Suprapubic skin (tissue), 4 donors: ENCODE data around the gene SLC35F2. TPM values are rescaled to one million over a fixed set of nuclear protein-coding genes. Genes with fewer than 3 reads are reported as not detected.
"Not testable (repeated sequence)": the region's sequence is repeated elsewhere in the genome, so short reads cannot be mapped to it uniquely, and the experiment has no call there.

Experiments
- DNase-seq, 2 donors: peaks; one replicate each; pipeline ENCODE4 v3.0.0-alpha.2; 2019; ENCODE audit warnings: low spot score in 2 of 2
- H3K27ac ChIP-seq: fragments of 200-600 bp; sonication (generic); one replicate; pipeline ENCODE4 v1.5.1; 2019
- H3K27me3 ChIP-seq: fragments of 200-600 bp; sonication (generic); one replicate; pipeline ENCODE4 v1.5.1; 2019
- H3K36me3 ChIP-seq: fragments of 200-600 bp; sonication (generic); one replicate; pipeline ENCODE4 v1.5.1; 2019
- H3K4me1 ChIP-seq: fragments of 200-600 bp; sonication (generic); one replicate; pipeline ENCODE4 v1.5.1; 2019
- H3K4me3 ChIP-seq: fragments of 200-600 bp; sonication (generic); one replicate; pipeline ENCODE4 v1.5.1; 2019; ENCODE audit warnings: mild to moderate bottlenecking
- H3K9me3 ChIP-seq: fragments of 200-600 bp; sonication (generic); one replicate; pipeline ENCODE4 v1.5.1; 2019
- CTCF ChIP-seq, 2 donors: fragments of 200-600 bp in 1 of 2; fragments of 450-650 bp in 1 of 2; sonication (generic) in 1 of 2; IDR thresholded peaks; one replicate each; pipeline ENCODE4 v1.5.1; 2016 to 2019; ENCODE audit warnings: antibody characterized with exemption in 2 of 2, mild to moderate bottlenecking in 1 of 2, moderate library complexity in 1 of 2
- EP300 ChIP-seq: sonication (generic); formaldehyde crosslinking; IDR thresholded peaks from one replicate; pipeline ENCODE4 v1.6.1; 2017; ENCODE audit warnings: antibody characterized with exemption
- POLR2A ChIP-seq, 2 donors: fragments of 450-650 bp; IDR thresholded peaks; one replicate each; pipeline ENCODE4 v1.6.1; 2017; ENCODE audit warnings: antibody characterized with exemption in 2 of 2, mild to moderate bottlenecking in 2 of 2, moderate library complexity in 2 of 2
- POLR2AphosphoS5 ChIP-seq, 3 donors: sonication (generic); formaldehyde crosslinking; IDR thresholded peaks; one replicate each; pipeline ENCODE4 v1.6.1; 2017; ENCODE audit warnings: antibody characterized with exemption in 3 of 3
- WGBS: methylation state at CpG from one replicate; pipeline ENCODE4 v1.1.5; 2018; 5-methylcytosine and 5-hydroxymethylcytosine counted together
- total RNA-seq, 4 donors: library from RNA; depleted of rRNA; stranded (reverse); fragments of >200 nt; gene quantifications; one replicate each; pipeline ENCODE4 v1.1.0, GENCODE V29; 2016

The SLC35F2 gene
- total RNA-seq, 4 donors from 2014 or later: 28.5 to 43.0 (median 33.7) TPM

- DNase-seq: no peak
- 53% methylated on average over 3 of the region's 3 CpGs for WGBS
- Histone ChIP-seq H3K9me3 (no peaks in the 10 kb centered on the region), H3K27ac (peak overlapping the region; percentile 75), H3K36me3 (no peaks in the 10 kb centered on the region), H3K4me1 (peaks cover 38% of the 10 kb centered on the region), H3K27me3 (no peaks in the 10 kb centered on the region), H3K4me3 (no peak overlapping the region)
- TF ChIP-seq CTCF (IDR thresholded peaks at IDR 0.05) (no peak), POLR2AphosphoS5 (IDR thresholded peaks at IDR 0.05) (no peak), POLR2A (IDR thresholded peaks at IDR 0.05) (no peak), EP300 (no peak)
These were observed 21.7 kb downstream of the SLC35F2 start for GRCh38 chr11:107836851-107837250.

- no peak overlapping the region for H3K27ac ChIP-seq
- 77% methylated on average over 6 of the region's 6 CpGs for WGBS
- H3K4me1 ChIP-seq: peaks cover 36% of the 10 kb centered on the region
These were observed 23.6 kb downstream of the SLC35F2 start for GRCh38 chr11:107834995-107835394.

GRCh38 chr11:107833926-107834325 is 24.7 kb downstream of the SLC35F2 start:
- not testable (repeated sequence) for DNase-seq

More at GRCh38 chr11:107834995-107835394, 23.6 kb downstream of the SLC35F2 start:
- H3K4me3 ChIP-seq: no peak overlapping the region
- TF ChIP-seq CTCF (IDR thresholded peaks at IDR 0.05): no peak
- no peak for TF ChIP-seq POLR2AphosphoS5 (IDR thresholded peaks at IDR 0.05)
- TF ChIP-seq EP300: no peak
- TF ChIP-seq POLR2A (IDR thresholded peaks at IDR 0.05): no peak
- H3K36me3 ChIP-seq: no peaks in the 10 kb centered on the region
- H3K27me3 ChIP-seq: no peaks in the 10 kb centered on the region
- H3K9me3 ChIP-seq: no peaks in the 10 kb centered on the region
- DNase-seq: no peak

GRCh38 chr11:107830915-107831540 is 27.6 kb downstream of the SLC35F2 start:
- H3K4me1 ChIP-seq: peaks cover 15% of the 10 kb centered on the region
- no peak for DNase-seq
- TF ChIP-seq POLR2A (IDR thresholded peaks at IDR 0.05) (no peak), EP300 (no peak), CTCF (IDR thresholded peaks at IDR 0.05) (no peak), POLR2AphosphoS5 (IDR thresholded peaks at IDR 0.05) (no peak)
- H3K4me3 ChIP-seq: no peak overlapping the region
- peak overlapping the region; percentile 11 for H3K27ac ChIP-seq
- 68% methylated on average over 5 of the region's 5 CpGs for WGBS
- no peaks in the 10 kb centered on the region for H3K27me3 ChIP-seq
- H3K9me3 ChIP-seq: no peaks in the 10 kb centered on the region
- no peaks in the 10 kb centered on the region for H3K36me3 ChIP-seq

More at GRCh38 chr11:107833926-107834325, 24.7 kb downstream of the SLC35F2 start:
- 82% methylated on average over 6 of the region's 6 CpGs for WGBS
- peaks cover 26% of the 10 kb centered on the region for H3K4me1 ChIP-seq
- not testable (repeated sequence) for H3K9me3 ChIP-seq, H3K4me3 ChIP-seq, H3K27ac ChIP-seq, H3K27me3 ChIP-seq, H3K36me3 ChIP-seq

- DNase-seq: no peak
- 90% methylated on average over 3 of the region's 3 CpGs for WGBS
- Histone ChIP-seq H3K4me3 (no peak overlapping the region), H3K36me3 (no peaks in the 10 kb centered on the region), H3K27me3 (no peaks in the 10 kb centered on the region), H3K4me1 (peaks cover 15% of the 10 kb centered on the region), H3K27ac (no peak overlapping the region), H3K9me3 (no peaks in the 10 kb centered on the region)
- no peak for TF ChIP-seq EP300
- no peak for TF ChIP-seq POLR2A (IDR thresholded peaks at IDR 0.05)
- no peak for TF ChIP-seq POLR2AphosphoS5 (IDR thresholded peaks at IDR 0.05)
- TF ChIP-seq CTCF (IDR thresholded peaks at IDR 0.05): no peak
These were observed 31.5 kb downstream of the SLC35F2 start for GRCh38 chr11:107827041-107827440.

GRCh38 chr11:107825875-107826274 is 32.7 kb downstream of the SLC35F2 start:
- H3K36me3 ChIP-seq: no peaks in the 10 kb centered on the region
- 86% methylated on average over 2 of the region's 2 CpGs for WGBS
- DNase-seq: no peak
- no peaks in the 10 kb centered on the region for H3K27me3 ChIP-seq
- H3K4me3 ChIP-seq: no peak overlapping the region
- H3K27ac ChIP-seq: no peak overlapping the region
- no peak for TF ChIP-seq POLR2A (IDR thresholded peaks at IDR 0.05)
- TF ChIP-seq EP300: no peak
- TF ChIP-seq POLR2AphosphoS5 (IDR thresholded peaks at IDR 0.05): no peak
- TF ChIP-seq CTCF (IDR thresholded peaks at IDR 0.05): no peak
- peaks cover 16% of the 10 kb centered on the region for H3K4me1 ChIP-seq
- no peaks in the 10 kb centered on the region for H3K9me3 ChIP-seq
